ENCODE measurements around the gene ANGPTL7.

The ANGPTL7 gene

DNA sequence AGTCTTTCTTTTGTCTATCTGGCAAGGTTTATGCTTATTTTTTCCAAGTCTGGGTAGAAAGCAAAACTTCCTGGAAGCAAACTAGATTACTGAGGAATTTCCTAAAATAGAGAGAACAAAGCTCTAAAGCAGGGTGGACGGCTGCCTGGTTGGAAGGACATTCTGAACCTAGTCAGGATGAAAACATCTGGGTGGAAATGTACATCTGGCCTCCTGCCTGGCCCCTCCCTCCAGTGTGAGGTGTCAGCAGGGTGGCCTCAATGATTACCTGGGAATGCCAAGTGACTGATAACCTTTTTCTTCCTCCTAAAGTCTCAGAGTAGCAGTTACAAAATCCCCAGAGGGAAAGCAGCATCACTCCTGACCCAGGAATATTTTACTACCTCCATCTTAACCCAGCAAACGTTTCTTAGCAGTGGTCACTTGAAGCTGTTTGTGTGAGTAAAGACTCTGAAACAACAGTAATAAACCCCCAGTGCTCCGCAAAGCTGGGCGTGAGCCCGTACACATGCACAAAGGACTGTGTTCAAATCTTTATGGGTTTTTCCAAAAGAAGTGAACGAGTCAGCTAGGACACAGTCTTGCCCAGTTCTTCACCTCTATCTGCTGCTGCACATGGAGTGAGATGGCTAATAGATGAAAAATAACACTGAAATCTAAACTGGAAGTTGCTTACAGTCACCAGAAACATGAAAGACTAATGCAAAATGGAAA lies 18.9 kb downstream of the ANGPTL7 start:
- no peak for DNase-seq

GRCh38 chr1:11211461-11211860 lies 22.3 kb downstream of the ANGPTL7 start:
- no peak for DNase-seq

DNA sequence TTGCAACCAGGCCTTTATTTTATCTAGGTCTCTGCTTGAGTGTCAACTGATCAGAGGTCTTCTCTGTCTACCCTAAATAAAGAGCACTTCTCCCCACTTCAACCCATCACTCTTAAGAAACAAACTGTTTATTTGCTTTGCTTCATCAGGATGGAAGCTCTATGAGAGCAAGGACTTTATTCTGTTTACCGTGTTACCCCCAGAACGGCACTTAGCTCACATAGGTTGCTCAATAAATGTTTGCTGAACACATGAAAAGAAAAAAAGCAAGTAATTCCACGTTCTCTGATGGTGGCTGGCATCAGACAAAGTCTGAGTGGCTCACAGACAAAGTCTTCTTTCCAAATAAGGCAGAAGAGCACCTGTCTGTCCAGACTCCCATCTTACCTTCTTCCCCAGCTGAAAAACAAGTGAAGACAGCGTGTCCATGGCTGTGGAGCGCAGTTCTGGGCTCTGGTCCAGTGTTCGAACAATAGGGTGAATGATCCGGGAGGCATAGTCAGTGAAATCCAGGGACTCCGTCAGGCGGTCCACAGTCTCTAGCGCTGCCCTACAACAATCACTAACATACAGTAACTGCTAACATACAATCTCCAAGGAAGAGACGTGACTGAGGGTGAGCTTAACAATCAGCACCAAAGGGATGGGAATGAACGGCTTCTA lies 22.9 kb downstream of the ANGPTL7 start:
- no peak for DNase-seq

DNA sequence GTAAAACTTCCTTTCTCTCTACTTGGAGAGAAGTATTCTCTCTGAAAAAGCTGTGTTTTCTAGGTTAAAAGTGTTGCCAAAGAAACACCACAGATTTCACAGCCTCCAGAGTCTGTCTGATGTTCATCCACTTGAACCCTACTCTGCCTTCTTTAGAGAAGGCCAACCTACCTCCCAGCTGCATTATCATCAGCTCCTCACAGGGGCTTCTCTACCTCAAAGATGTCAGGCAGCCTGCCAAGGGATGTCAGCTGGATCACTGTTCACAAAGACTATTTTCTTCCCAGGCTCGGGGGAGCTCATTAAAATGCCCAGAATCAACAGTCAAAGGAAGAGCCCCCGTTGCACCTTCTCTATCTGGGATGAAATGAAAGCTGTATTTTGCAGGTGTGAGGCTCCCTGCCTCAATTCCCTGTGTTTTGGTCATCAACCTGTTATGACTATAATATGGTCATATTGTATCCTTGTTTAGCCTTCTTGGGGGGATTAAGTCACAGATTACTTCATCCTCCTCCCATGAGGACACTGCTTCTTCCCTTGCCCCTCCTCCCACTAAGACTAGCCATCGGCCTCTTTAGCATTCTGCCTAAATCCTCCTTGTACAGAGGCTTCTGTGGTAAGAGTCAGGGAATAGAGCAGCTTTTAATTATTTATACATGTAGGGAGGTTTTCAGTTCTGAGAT lies 25.7 kb downstream of the ANGPTL7 start:
- no peak for DNase-seq

- no peak for DNase-seq
Measured at GRCh38 chr1:11215381-11216005, 26.3 kb downstream of the ANGPTL7 start.

- DNase-seq, result no peak
Measured at GRCh38 chr1:11216074-11216473, 26.9 kb downstream of the ANGPTL7 start.

GRCh38 chr1:11227106-11228077 lies 38.2 kb downstream of the ANGPTL7 start:
- DNase-seq, result no peak

- no peak for DNase-seq
Measured at GRCh38 chr1:11229203-11229602, 40.0 kb downstream of the ANGPTL7 start.

DNA sequence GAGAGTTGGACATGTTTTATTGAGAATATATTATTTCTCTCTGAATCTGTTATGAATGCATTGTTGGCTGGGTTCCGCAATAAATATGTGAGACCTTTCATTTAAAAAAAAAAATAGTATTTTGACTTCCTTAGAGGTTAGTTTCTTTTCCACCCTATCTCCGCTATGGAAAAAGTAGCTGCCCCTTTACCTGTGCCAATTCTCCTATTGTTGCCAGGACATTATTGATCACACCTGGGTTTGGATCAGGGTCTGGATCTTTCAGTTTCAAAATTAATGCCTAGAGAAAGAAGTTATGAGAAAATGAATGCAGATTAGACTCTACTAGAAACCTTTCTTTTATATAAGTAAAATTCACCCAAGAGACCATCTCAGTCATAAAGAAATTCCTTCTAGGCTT lies 44.1 kb downstream of the ANGPTL7 start:
- no peak for DNase-seq

- DNase-seq, result no peak
Measured at GRCh38 chr1:11237356-11237755, 48.2 kb downstream of the ANGPTL7 start.

- no peak for DNase-seq
Measured at GRCh38 chr1:11238311-11238710, 49.2 kb downstream of the ANGPTL7 start.

GRCh38 chr1:11245248-11245647 lies 56.1 kb downstream of the ANGPTL7 start:
- DNase-seq, result no peak

Data from CD4-positive, alpha-beta T cell treated with Interleukin-12 subunit alpha and Interleukin-12 subunit beta, for 1 hour (primary cell).